Liver (tissue), 9 donors: ENCODE data around the gene ETFA. TPM values are rescaled to one million over a fixed set of nuclear protein-coding genes. Genes with fewer than 3 reads are reported as not detected.

Experiments
- DNase-seq: peaks from one replicate; pipeline ENCODE4 v3.0.0-alpha.2; 2017; ENCODE audit warnings: low spot score
- H3K27ac ChIP-seq, 2 donors: one replicate each; pipeline ENCODE4 v1.7.0; 2013; ENCODE audit warnings: inconsistent platforms in 2 of 2, low read length in 2 of 2, control low read depth in 1 of 2, low read depth in 1 of 2, mild to moderate bottlenecking in 1 of 2
- H3K27me3 ChIP-seq, 4 donors: one replicate each; pipeline versions ENCODE4 v1.6.1 to v1.7.0; 2013; ENCODE audit warnings: low read length in 3 of 4, inconsistent platforms in 1 of 4, mild to moderate bottlenecking in 1 of 4, moderate library complexity in 1 of 4; ENCODE audit not compliant: control insufficient read depth in 4 of 4, insufficient read depth in 4 of 4
- H3K36me3 ChIP-seq, 4 donors: one replicate each; pipeline versions ENCODE4 v1.6.1 to v1.7.0; 2013; ENCODE audit warnings: low read length in 3 of 4, mild to moderate bottlenecking in 3 of 4, low read depth in 1 of 4, moderate library complexity in 1 of 4; ENCODE audit not compliant: control insufficient read depth in 4 of 4, insufficient read depth in 3 of 4
- H3K4me1 ChIP-seq, 4 donors: one replicate each; pipeline versions ENCODE4 v1.6.1 to v1.7.0; 2013; ENCODE audit warnings: low read length in 3 of 4, mild to moderate bottlenecking in 3 of 4, moderate library complexity in 1 of 4; ENCODE audit not compliant: control insufficient read depth in 4 of 4, insufficient read depth in 4 of 4
- H3K4me3 ChIP-seq, 3 donors: one replicate each; pipeline versions ENCODE4 v1.6.1 to v1.7.0; 2013; ENCODE audit warnings: low read length in 3 of 3, control low read depth in 1 of 3, low read depth in 1 of 3, mild to moderate bottlenecking in 1 of 3
- H3K9ac ChIP-seq, 2 donors: one replicate each; pipeline ENCODE4 v1.7.0; 2013; ENCODE audit warnings: low read length in 2 of 2, mild to moderate bottlenecking in 2 of 2, moderate library complexity in 2 of 2, control low read depth in 1 of 2, low read depth in 1 of 2
- H3K9me3 ChIP-seq, 4 donors: one replicate each; pipeline versions ENCODE4 v1.6.1 to v1.7.0; 2013; ENCODE audit warnings: low read length in 3 of 4; ENCODE audit not compliant: control insufficient read depth in 4 of 4
- ATF3 ChIP-seq: IDR thresholded peaks from 2 replicates; pipeline ENCODE4 v1.6.1; 2016; ENCODE audit warnings: antibody characterized with exemption
- FOXA1 ChIP-seq: IDR thresholded peaks from 2 replicates; pipeline ENCODE4 v1.6.1; 2016; ENCODE audit warnings: antibody characterized with exemption
- FOXA2 ChIP-seq: IDR thresholded peaks from 2 replicates; pipeline ENCODE4 v1.6.1; 2016; ENCODE audit warnings: antibody characterized with exemption
- GABPA ChIP-seq, 2 donors: IDR thresholded peaks in 1 of 2; conservative IDR thresholded peaks in 1 of 2; 2 replicates each; pipeline ENCODE4 v1.6.1; 2016; ENCODE audit warnings: antibody characterized with exemption in 2 of 2, mild to moderate bottlenecking in 1 of 2, moderate library complexity in 1 of 2
- HNF4A ChIP-seq, 2 donors: conservative IDR thresholded peaks; 2 replicates each; pipeline ENCODE4 v1.6.1; 2016; ENCODE audit warnings: antibody characterized with exemption in 2 of 2, mild to moderate bottlenecking in 2 of 2
- HNF4G ChIP-seq: IDR thresholded peaks from 2 replicates; pipeline ENCODE4 v1.6.1; 2016; ENCODE audit warnings: antibody characterized with exemption
- MAX ChIP-seq: IDR thresholded peaks from 2 replicates; pipeline ENCODE4 v1.6.1; 2016; ENCODE audit warnings: antibody characterized with exemption
- REST ChIP-seq: IDR thresholded peaks from 2 replicates; pipeline ENCODE4 v1.6.1; 2016; ENCODE audit warnings: antibody characterized with exemption, mild to moderate bottlenecking
- SP1 ChIP-seq: IDR thresholded peaks from 2 replicates; pipeline ENCODE4 v1.6.1; 2018; ENCODE audit warnings: antibody characterized with exemption, mild to moderate bottlenecking
- TAF1 ChIP-seq: conservative IDR thresholded peaks from 2 replicates; pipeline ENCODE4 v1.6.1; 2016; ENCODE audit warnings: antibody characterized with exemption, mild to moderate bottlenecking
- ZBTB33 ChIP-seq: IDR thresholded peaks from 2 replicates; pipeline ENCODE4 v1.6.1; 2016; ENCODE audit warnings: antibody characterized with exemption
- WGBS: extraction: QIAGEN DNeasy Blood & Tissue Kit; methylation state at CpG from one replicate; pipeline ENCODE4 v1.1.7; 2013; 5-methylcytosine and 5-hydroxymethylcytosine counted together
- polyA plus RNA-seq, 2 donors: library from polyadenylated mRNA; stranded (reverse) in 1 of 2; unstranded in 1 of 2; fragments of 200-250 nt in 1 of 2; fragments of >200 nt in 1 of 2; fragmentation: Nextera tagmentation in 1 of 2; extraction: Ambion mirVana in 1 of 2; gene quantifications; one replicate each; pipeline versions ENCODE4 v1.2.1 to v1.2.3, GENCODE V29; 2013 to 2015
- total RNA-seq, 2 donors: library from RNA; depleted of rRNA; stranded (reverse); fragments of >200 nt; gene quantifications; one replicate each; pipeline ENCODE4 v1.2.3, GENCODE V29; 2014
- donor health status: healthy.
- donor health status: healthy.
- donor health status: healthy.
- donor health status: healthy.
- donor health status: healthy.

The ETFA gene
- total and polyA plus RNA-seq, 4 donors = 92.6 to 342 (median 289) TPM

GRCh38 chr15:76183930-76184649 is 127.2 kb downstream of the ETFA start:
- DNase-seq = no peak
- Histone ChIP-seq H3K27me3 (no peaks in the 10 kb centered on the region), H3K4me3 (no peak overlapping the region), H3K4me1 (no peaks in the 10 kb centered on the region), H3K36me3 (no peaks in the 10 kb centered on the region), H3K9me3 (no peaks in the 10 kb centered on the region), H3K27ac (no peak overlapping the region), H3K9ac (no peak overlapping the region)
- WGBS = 67% methylated on average over 10 of the region's 10 CpGs
- TF ChIP-seq FOXA2 (no peak), HNF4G (no peak), REST (no peak), ATF3 (no peak), TAF1 (no peak), SP1 (no peak), ZBTB33 (no peak), FOXA1 (no peak)

- DNase-seq = no peak
- Histone ChIP-seq H3K4me3 (no peak overlapping the region), H3K27me3 (peaks cover 0 to 3% (median 0%) of the 10 kb centered on the region in 4 donors), H3K36me3 (no peaks in the 10 kb centered on the region), H3K9ac (no peak overlapping the region), H3K9me3 (no peaks in the 10 kb centered on the region), H3K4me1 (no peaks in the 10 kb centered on the region), H3K27ac (no peak overlapping the region)
- 86% methylated on average over 9 of the region's 9 CpGs for WGBS
- TF ChIP-seq HNF4A (conservative IDR thresholded peaks at IDR 0.05) (no peak), ATF3 (no peak), GABPA (IDR thresholded peaks at IDR 0.05 in 1 of 2, conservative IDR thresholded peaks at IDR 0.05 in 1 of 2) (no peak), MAX (no peak), SP1 (no peak)
Observed at GRCh38 chr15:76181705-76182107, 129.6 kb downstream of the ETFA start.
